Measurements from ENCODE around the gene DNAAF8.
"Not testable (repeated sequence)": the region's sequence is repeated elsewhere in the genome, so short reads cannot be mapped to it uniquely, and the experiment has no call there.

The DNAAF8 gene

GRCh38 chr16:4780235-4780634 lies 45.9 kb downstream of the DNAAF8 start:
- DNase-seq (ENCODE audit: low read depth, low spot score) = no peak

GRCh38 chr16:4783251-4783950 lies 49.1 kb downstream of the DNAAF8 start:
- no peak for DNase-seq (ENCODE audit: low read depth, low spot score)

GRCh38 chr16:4783951-4784336 lies 49.6 kb downstream of the DNAAF8 start:
- DNase-seq (ENCODE audit: low read depth, low spot score) = no peak

GRCh38 chr16:4784444-4784987 lies 50.2 kb downstream of the DNAAF8 start:
- DNase-seq (ENCODE audit: low read depth, low spot score) = not testable (repeated sequence)

GRCh38 chr16:4785758-4786433 lies 51.6 kb downstream of the DNAAF8 start:
- no peak for DNase-seq (ENCODE audit: low read depth, low spot score)

GRCh38 chr16:4787068-4787467 lies 52.7 kb downstream of the DNAAF8 start:
- DNase-seq (ENCODE audit: low read depth, low spot score) = no peak

- no peak for DNase-seq (ENCODE audit: low read depth, low spot score)
These were observed 53.5 kb downstream of the DNAAF8 start, which contains the start of gene SEPTIN12 for GRCh38 chr16:4787627-4788482. TSS of gene SEPTIN12 (minus strand) at chr16:4788345. CDS start at chr16:4787645, 700 bp downstream.

GRCh38 chr16:4788489-4788889 lies 54.2 kb downstream of the DNAAF8 start:
- DNase-seq (ENCODE audit: low read depth, low spot score) = no peak

GRCh38 chr16:4788910-4789309 lies 54.6 kb downstream of the DNAAF8 start:
- no peak for DNase-seq (ENCODE audit: low read depth, low spot score)

- no peak for DNase-seq (ENCODE audit: low read depth, low spot score)
These were observed 55.9 kb downstream of the DNAAF8 start for GRCh38 chr16:4790261-4790660.

- no peak for DNase-seq (ENCODE audit: low read depth, low spot score)
These were observed 56.5 kb downstream of the DNAAF8 start for GRCh38 chr16:4790871-4791270.

- DNase-seq (ENCODE audit: low read depth, low spot score) = no peak
These were observed 58.7 kb downstream of the DNAAF8 start for GRCh38 chr16:4792951-4793513.

GRCh38 chr16:4795181-4795827 lies 61.0 kb downstream of the DNAAF8 start, which contains the start of gene SMIM22:
TSS of gene SMIM22 (plus strand) at chr16:4795369. CDS start at chr16:4795735, 366 bp downstream.
- DNase-seq (ENCODE audit: low read depth, low spot score) = no peak

- DNase-seq (ENCODE audit: low read depth, low spot score) = no peak
These were observed 61.7 kb downstream of the DNAAF8 start for GRCh38 chr16:4795828-4796572.

- no peak for DNase-seq (ENCODE audit: low read depth, low spot score)
These were observed 62.9 kb downstream of the DNAAF8 start for GRCh38 chr16:4796982-4797804.

- no peak for DNase-seq (ENCODE audit: low read depth, low spot score)
These were observed 63.5 kb downstream of the DNAAF8 start for GRCh38 chr16:4797805-4798252.

- DNase-seq (ENCODE audit: low read depth, low spot score) = no peak
These were observed 64.1 kb downstream of the DNAAF8 start for GRCh38 chr16:4798456-4798855.
